ENCODE results near the gene CEP112. TPM values are rescaled to one million over a fixed set of nuclear protein-coding genes. Genes with fewer than 3 reads are reported as not detected.

CEP112 gene
- total and polyA plus RNA-seq, 10 of the 15 experiments (the other 5 are each of a cell fraction or from before 2014, with no cell fraction given) = 0.11 to 3.8 (median 0.32) TPM; not detected in 1

DNA sequence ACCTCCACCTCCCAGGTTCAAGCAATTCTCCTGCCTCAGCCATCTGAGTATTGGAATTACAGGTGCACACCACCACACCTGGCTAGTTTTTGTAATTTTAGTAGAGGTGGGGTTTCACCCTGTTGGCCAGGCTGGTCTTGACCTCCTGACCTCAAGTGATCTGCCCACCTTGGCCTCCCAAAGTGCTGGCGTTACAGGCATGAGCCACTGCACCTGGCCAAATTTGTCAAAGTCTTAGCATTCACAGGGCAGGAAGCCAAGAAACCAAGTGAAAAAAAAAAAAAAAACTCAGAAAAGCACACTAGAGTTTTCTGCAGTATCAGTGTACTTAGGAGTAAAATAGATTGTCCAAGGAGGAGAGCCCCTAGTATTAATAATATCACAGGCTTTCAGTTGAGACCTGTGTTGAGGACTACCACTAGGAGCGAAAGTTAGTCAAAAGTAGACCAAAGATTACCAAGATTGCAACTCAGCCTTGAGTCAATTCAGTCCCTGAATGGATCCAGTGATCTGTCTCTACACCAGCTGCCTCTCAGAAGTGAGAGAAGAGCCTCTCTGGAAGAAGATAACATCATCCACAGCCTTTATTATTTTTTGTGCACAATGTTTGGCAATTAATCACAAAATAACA lies 159.7 kb downstream of the CEP112 start:
- FAIRE-seq = peak; percentile 41
- H3K9me3 ChIP-seq (replicated peaks; ENCODE audit: control insufficient read depth, insufficient read depth, low read length) = no peaks in the 10 kb centered on the region
- BruUV-seq (replicated peaks) = no TSS peak
- no peak overlapping the region for H3K4me2 ChIP-seq (ENCODE audit: control insufficient read depth, insufficient read depth)
- in situ Hi-C loops (cut with MboI) = no loop called here
- H3K36me3 ChIP-seq (ENCODE audit: control insufficient read depth in 2 of 2, insufficient read depth in 2 of 2, low read length in 1 of 2) = no peaks in the 10 kb centered on the region
- ChIA-PET POLR2A (interaction anchor here (0.6 kb wide), 1 partner anchor 362 kb away, joined by 4 read pairs; no protein-coding TSS in a partner anchor), SMC1A (ENCODE audit: uncharacterized antibody, unreplicated experiment) (interaction anchor here (0.6 kb wide), 1 partner anchor 16 kb away, joined by 3 read pairs; no protein-coding TSS in a partner anchor), RAD21 (ENCODE audit: unreplicated experiment) (no interaction called here), CTCF (no interaction called here)
- no peak overlapping the region for H2AFZ ChIP-seq (ENCODE audit: control insufficient read depth, low read depth, low read length)
- no peak overlapping the region for H3K4me3 ChIP-seq
- no peak overlapping the region for H3K27ac ChIP-seq (ENCODE audit: control insufficient read depth, insufficient read depth)
- H3K9ac ChIP-seq (ENCODE audit: control insufficient read depth, insufficient read depth, low read length) = no peak overlapping the region
- no peaks in the 10 kb centered on the region for H3K27me3 ChIP-seq (replicated peaks in 1 of 2; ENCODE audit: control insufficient read depth in 2 of 2, insufficient read depth in 2 of 2, low read length in 1 of 2)
- DNase-seq (ENCODE audit: low read depth, low spot score) = no peak
- no peaks in the 10 kb centered on the region for H3K79me2 ChIP-seq (ENCODE audit: control insufficient read depth, insufficient read depth, low read length)
- ATAC-seq = peak; percentile 96
- no peaks in the 10 kb centered on the region for H3K4me1 ChIP-seq (ENCODE audit: control insufficient read depth, insufficient read depth, low read length)
- WGBS (ENCODE audit: insufficient coverage, insufficient replicate concordance, low lambda C conversion rate, missing lambda C conversion rate) = 0% methylated on average over 2 of the region's 2 CpGs
- intact Hi-C loops (cut with micrococcal nuclease; ENCODE audit: unreplicated experiment) = no loop called here
- H4K20me1 ChIP-seq (ENCODE audit: control insufficient read depth, insufficient read depth) = no peaks in the 10 kb centered on the region
- TF ChIP-seq TBL1XR1 (IDR thresholded peaks at IDR 0.05; ENCODE audit: low read depth, low read length) (no peak), EP300 (IDR thresholded peaks at IDR 0.05; ENCODE audit: borderline replicate concordance in 1 of 2, control insufficient read depth in 1 of 2, low read depth in 2 of 2, low read length in 2 of 2) (peak in 1 of 2 experiments; percentile 49; a peak in 1 of 4 replicates), ZNF207 (IDR thresholded peaks at IDR 0.05; ENCODE audit: borderline replicate concordance) (no peak), CEBPB (IDR thresholded peaks at IDR 0.05; ENCODE audit: borderline replicate concordance in 1 of 2, low read depth in 2 of 2, low read length in 2 of 2) (peak in 1 of 2 experiments; percentile 36; a peak in 1 of 4 replicates), TCF3 (IDR thresholded peaks at IDR 0.05; ENCODE audit: borderline replicate concordance, insufficient read depth, low read depth, low read length) (0 out of 2 replicates have a peak, but pooled peaks have one; percentile 53), GABPA (IDR thresholded peaks at IDR 0.05; ENCODE audit: low read depth) (peak; percentile 62; the same call in 1 of the 2 replicates), ZBED1 (IDR thresholded peaks at IDR 0.05; ENCODE audit: borderline replicate concordance) (peak; percentile 77; the same call in 1 of the 2 replicates), JUNB (IDR thresholded peaks at IDR 0.05) (peak; percentile 99), ATF7 (IDR thresholded peaks at IDR 0.05; ENCODE audit: low read depth) (no peak), ZSCAN29 (IDR thresholded peaks at IDR 0.05) (no peak), MTA2 (IDR thresholded peaks at IDR 0.05; ENCODE audit: low read depth) (0 out of 2 replicates have a peak, but pooled peaks have one; percentile 15), POLR2A (IDR thresholded peaks at IDR 0.05; ENCODE audit: low read depth, low read length) (no peak), CBX5 (IDR thresholded peaks at IDR 0.05; ENCODE audit: low read depth) (no peak), ETV6 (conservative IDR thresholded peaks at IDR 0.05 in 1 of 2, IDR thresholded peaks at IDR 0.05 in 1 of 2; ENCODE audit: borderline replicate concordance in 1 of 2, low read depth in 1 of 2) (peak in 1 of 2 experiments; percentile 49; a peak in 1 of 4 replicates), IKZF2 (IDR thresholded peaks at IDR 0.05) (peak; percentile 39 to 44; a peak in 2 of 4 replicates), BHLHE40 (IDR thresholded peaks at IDR 0.05; ENCODE audit: borderline replicate concordance in 1 of 2, low read depth in 2 of 2, low read length in 1 of 2) (no peak), SRF (IDR thresholded peaks at IDR 0.05; ENCODE audit: low read depth in 2 of 2, low read length in 2 of 2) (peak in 1 of 2 experiments; percentile 80; a peak in 2 of 4 replicates), NR2C1 (IDR thresholded peaks at IDR 0.05) (no peak), EED (IDR thresholded peaks at IDR 0.05; ENCODE audit: low read depth) (peak; percentile 90)
- TF ChIP-seq, protein P1, sequence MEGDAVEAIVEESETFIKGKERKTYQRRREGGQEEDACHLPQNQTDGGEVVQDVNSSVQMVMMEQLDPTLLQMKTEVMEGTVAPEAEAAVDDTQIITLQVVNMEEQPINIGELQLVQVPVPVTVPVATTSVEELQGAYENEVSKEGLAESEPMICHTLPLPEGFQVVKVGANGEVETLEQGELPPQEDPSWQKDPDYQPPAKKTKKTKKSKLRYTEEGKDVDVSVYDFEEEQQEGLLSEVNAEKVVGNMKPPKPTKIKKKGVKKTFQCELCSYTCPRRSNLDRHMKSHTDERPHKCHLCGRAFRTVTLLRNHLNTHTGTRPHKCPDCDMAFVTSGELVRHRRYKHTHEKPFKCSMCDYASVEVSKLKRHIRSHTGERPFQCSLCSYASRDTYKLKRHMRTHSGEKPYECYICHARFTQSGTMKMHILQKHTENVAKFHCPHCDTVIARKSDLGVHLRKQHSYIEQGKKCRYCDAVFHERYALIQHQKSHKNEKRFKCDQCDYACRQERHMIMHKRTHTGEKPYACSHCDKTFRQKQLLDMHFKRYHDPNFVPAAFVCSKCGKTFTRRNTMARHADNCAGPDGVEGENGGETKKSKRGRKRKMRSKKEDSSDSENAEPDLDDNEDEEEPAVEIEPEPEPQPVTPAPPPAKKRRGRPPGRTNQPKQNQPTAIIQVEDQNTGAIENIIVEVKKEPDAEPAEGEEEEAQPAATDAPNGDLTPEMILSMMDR (IDR thresholded peaks at IDR 0.05 in 2 of 3, conservative IDR thresholded peaks at IDR 0.05 in 1 of 3; ENCODE audit: control insufficient read depth in 2 of 3, extremely low read depth in 1 of 3, insufficient read depth in 1 of 3, low read depth in 3 of 3, low read length in 3 of 3) = no peak
- TF ChIP-seq, protein P2, sequence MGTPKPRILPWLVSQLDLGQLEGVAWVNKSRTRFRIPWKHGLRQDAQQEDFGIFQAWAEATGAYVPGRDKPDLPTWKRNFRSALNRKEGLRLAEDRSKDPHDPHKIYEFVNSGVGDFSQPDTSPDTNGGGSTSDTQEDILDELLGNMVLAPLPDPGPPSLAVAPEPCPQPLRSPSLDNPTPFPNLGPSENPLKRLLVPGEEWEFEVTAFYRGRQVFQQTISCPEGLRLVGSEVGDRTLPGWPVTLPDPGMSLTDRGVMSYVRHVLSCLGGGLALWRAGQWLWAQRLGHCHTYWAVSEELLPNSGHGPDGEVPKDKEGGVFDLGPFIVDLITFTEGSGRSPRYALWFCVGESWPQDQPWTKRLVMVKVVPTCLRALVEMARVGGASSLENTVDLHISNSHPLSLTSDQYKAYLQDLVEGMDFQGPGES (IDR thresholded peaks at IDR 0.05) = no peak

All from GM12878 (cell line).